IMR-90 (cell line): Measurements from ENCODE around the gene GPSM3.

Experiments used
- BHLHE40 ChIP-seq: fragments of 150-350 bp; IDR thresholded peaks from 2 replicates; pipeline ENCODE4 v1.6.1; 2016; ENCODE audit warnings: mild to moderate bottlenecking, low read depth, low read length
- CEBPB ChIP-seq: IDR thresholded peaks from 2 replicates; pipeline ENCODE4 v1.6.1; 2012; ENCODE audit warnings: low read depth, low read length, improper control_type of control experiment
- CHD1 ChIP-seq: IDR thresholded peaks from 2 replicates; pipeline ENCODE4 v1.6.1; 2012; ENCODE audit warnings: low read depth, low read length, improper control_type of control experiment
- CTCF ChIP-seq: conservative IDR thresholded peaks from 2 replicates; pipeline ENCODE4 v1.5.1; 2012; ENCODE audit warnings: mild to moderate bottlenecking, low read depth, low read length, improper control_type of control experiment
- MAFK ChIP-seq: IDR thresholded peaks from 2 replicates; pipeline ENCODE4 v1.6.1; 2012; ENCODE audit warnings: low read depth, low read length, improper control_type of control experiment
- MAZ ChIP-seq: IDR thresholded peaks from 2 replicates; pipeline ENCODE4 v1.6.1; 2012; ENCODE audit warnings: low read depth, mild to moderate bottlenecking, low read length, improper control_type of control experiment, moderate library complexity, borderline replicate concordance
- MXI1 ChIP-seq: IDR thresholded peaks from 2 replicates; pipeline ENCODE4 v1.6.1; 2012; ENCODE audit warnings: low read depth, mild to moderate bottlenecking, low read length, moderate library complexity, borderline replicate concordance
- NFE2L2 ChIP-seq: fragments of 150-350 bp; IDR thresholded peaks from 2 replicates; pipeline ENCODE4 v1.6.1; 2016; ENCODE audit warnings: low read depth, mild to moderate bottlenecking, low read length
- POLR2A ChIP-seq: IDR thresholded peaks from 2 replicates; pipeline ENCODE4 v1.6.1; 2012; ENCODE audit warnings: mild to moderate bottlenecking, low read depth, low read length
- RAD21 ChIP-seq: IDR thresholded peaks from 2 replicates; pipeline ENCODE4 v1.6.1; 2012; ENCODE audit warnings: low read length, improper control_type of control experiment
- RCOR1 ChIP-seq: IDR thresholded peaks from 2 replicates; pipeline ENCODE4 v1.6.1; 2012; ENCODE audit warnings: mild to moderate bottlenecking, low read length, improper control_type of control experiment; ENCODE audit not compliant: insufficient replicate concordance
- RFX5 ChIP-seq: IDR thresholded peaks from 2 replicates; pipeline ENCODE4 v1.8.0; 2012; ENCODE audit warnings: low read depth, mild to moderate bottlenecking, low read length, moderate library complexity
- SMC3 ChIP-seq: fragments of 150-350 bp; IDR thresholded peaks from 2 replicates; pipeline ENCODE4 v1.6.1; 2016; ENCODE audit warnings: low read depth, mild to moderate bottlenecking, antibody characterized with exemption, low read length, moderate library complexity
- USF2 ChIP-seq: fragments of 150-350 bp; IDR thresholded peaks from 2 replicates; pipeline ENCODE4 v1.6.1; 2017; ENCODE audit warnings: mild to moderate bottlenecking, antibody characterized with exemption, low read length, low read depth

GRCh38 chr6:32166411-32167061 is 25.9 kb downstream of the GPSM3 start:
- TF ChIP-seq POLR2A (no peak), RAD21 (peak; percentile 17; the same call in 1 of the 2 replicates), CTCF (0 out of 2 replicates have a peak, but pooled peaks have one; percentile 7), MXI1 (no peak), MAZ (no peak), CEBPB (no peak), BHLHE40 (no peak), CHD1 (no peak), MAFK (no peak), SMC3 (no peak), RCOR1 (no peak), RFX5 (no peak), USF2 (no peak), NFE2L2 (no peak)
